DMS153 treated with DMSO at 0.1 percent for 48 hours (cell line): ENCODE results near the gene HSPB2.

Source experiments
- DNase-seq: peaks from one replicate; lab custom pipeline; 2025; ENCODE audit not compliant: unreplicated experiment; lab: John Stamatoyannopoulos, UW

The HSPB2 gene

DNA sequence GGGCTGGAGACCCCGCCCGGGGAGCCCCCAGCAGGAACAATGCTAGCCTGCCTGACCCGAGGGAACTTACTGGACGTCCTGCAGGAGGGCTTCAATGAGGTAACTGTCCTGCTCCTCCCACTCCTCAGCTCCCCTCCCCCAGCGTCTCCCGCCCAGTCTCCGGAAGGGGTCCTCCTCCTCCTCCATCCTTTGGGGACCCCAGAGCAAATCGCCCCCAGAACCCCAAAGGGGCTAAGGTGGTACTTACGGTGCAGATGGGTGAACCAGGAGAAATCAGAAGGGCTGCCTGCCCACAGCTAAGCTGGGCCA lies 24.9 kb downstream of the HSPB2 start:
- DNase-seq = no peak

DNA sequence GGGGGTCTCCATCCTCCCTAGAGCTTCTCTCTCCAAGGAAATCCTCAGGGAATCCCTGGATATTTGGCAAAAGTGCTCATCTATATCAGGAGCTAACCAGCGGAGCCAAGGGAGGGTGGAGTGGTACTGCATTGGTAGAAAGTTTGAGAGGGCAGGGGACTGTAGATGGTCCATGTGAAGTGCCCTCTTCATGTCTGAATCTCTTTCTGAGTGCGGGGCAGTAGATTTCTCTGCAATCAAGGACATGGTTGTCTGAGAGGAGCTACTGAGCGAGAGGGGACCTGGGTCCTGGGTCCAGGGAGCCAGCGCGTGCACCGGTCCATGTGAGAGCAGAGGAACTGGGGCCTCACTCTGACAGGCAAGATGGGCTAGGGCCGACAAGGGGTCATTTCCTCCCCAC lies 25.3 kb downstream of the HSPB2 start:
- no peak for DNase-seq

DNA sequence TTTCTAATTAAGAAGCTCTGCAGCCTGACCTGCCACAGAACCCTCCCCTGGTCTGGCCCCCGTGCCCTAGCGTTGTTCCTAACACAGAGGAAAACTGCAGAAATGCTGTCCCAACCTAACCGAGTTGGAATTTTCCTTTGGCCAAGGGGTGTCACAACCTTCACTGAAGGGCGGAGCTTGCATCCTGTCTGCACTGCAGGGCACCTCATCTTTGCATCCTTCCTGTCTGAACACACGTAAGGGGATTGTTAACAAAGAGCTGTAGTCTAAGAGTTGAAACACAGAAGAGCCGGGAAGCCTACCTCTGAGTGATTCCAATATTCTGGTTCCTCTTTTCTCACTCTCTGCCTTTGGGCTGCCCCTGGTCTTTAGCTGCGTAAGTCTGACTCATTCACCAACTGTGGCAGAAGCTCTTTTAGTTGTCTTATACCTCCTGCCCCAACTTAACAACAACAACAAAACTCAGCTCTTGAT lies 26.2 kb downstream of the HSPB2 start:
- no peak for DNase-seq

DNA sequence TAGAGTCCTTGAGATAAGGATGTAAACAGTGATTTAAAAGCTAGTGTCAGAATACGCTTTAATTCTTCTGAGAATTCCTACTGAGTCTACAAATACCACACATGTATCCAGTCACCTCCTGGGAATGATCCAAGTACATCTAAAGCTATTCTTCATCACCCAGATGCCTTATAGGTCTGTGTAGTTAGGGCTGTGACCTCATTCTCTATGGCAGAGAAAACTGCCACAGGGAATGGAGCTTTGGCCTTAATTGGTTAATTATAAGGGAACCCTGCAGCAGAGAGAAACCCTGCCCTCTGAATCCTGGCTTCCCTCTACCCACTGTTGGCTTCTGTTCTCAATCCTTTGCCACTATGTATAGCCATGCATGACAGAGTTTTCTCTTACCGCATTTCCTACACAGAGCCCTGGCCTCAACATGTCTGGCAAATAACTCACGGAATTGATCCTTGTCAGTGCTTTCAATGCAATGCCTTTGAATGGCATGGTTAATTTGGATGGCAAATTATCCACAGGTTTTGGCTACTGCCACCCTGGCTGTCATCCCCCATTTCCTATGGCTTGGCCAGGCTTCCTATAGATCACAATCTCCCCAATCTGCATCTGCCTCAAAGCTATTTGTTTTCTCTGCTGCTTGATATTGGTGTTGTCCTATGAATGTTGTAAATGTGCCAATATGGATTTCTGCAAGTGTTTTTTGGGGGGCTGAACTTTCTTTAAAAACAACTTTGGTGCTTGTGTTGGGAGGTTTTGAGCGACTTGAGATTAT lies 27.5 kb downstream of the HSPB2 start:
- no peak for DNase-seq

DNA sequence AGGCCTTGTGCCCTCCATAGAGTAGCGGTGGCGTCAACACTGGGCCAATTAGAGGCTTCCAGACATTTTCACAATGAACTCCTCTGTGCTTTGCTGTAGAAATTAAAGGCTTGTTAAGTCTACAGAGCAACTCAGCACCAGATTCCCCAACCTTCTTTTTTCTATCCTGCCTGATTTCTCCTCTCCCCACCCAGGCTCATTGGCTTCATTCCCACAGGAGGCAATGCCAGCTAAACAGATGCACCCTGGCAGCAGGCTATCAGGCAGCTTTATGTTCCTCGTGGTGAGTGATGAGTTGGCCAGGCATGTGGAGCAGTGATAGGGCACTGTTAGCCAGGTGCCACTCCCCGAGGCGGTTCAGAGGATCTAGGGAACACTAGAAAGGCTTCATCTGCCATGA lies 29.4 kb downstream of the HSPB2 start:
- no peak for DNase-seq

DNA sequence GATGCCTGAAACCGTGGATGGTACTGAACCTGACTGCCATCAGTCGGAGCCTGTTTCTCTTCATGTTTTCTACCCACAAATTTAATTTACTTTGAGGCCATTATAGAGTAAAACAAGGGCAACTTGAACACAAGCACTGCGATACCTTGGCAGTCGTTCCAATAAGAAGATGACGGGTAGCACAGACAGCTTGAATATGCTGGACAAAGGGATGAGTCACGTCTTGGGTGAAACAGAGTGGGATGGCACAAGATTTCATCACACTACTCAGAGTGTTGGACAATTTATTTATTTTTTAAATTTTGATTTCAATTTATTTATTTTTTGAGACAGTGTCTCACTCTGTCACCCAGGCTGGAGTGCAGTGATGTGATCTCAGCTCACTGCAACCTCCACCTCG lies 30.3 kb downstream of the HSPB2 start:
- DNase-seq = no peak

DNA sequence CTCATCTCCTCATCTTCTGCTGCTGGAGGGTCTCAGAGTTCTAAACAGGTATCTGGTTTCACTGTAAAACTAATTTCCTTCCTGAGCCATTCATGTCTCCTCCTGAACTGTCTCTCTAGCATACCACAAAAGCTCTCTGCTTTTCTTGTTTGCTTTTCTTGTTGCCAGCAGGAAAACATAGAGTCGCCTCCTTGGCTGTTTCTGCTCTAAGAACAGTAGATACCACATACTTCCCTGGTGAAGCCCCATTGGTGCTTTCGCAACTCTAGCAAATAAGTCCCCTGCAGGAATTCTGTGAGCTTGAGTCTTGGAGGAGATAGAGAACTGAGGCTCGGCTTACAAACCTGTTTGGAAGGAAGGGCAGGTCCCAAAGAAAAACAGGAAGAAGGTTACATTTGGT lies 31.6 kb downstream of the HSPB2 start:
- DNase-seq = no peak

DNA sequence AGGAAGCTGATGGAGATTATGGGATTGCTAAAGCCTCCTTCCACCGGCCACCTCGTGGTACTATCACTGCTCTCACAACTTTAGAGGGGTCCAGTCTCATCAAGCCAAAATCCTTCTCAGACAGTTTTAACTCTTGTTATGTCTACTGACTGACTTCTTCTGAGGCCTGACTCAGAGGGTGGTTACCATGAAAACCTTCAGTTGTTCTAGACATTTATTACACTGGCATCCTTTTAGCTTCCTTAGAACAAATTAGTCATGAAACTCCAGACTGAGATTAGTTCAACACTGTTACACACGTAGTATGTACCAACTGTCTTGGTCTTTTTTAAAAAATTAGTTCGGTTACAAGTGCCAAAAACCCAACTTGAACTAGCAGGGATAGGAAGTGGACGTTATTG lies 32.1 kb downstream of the HSPB2 start:
- DNase-seq = no peak

DNA sequence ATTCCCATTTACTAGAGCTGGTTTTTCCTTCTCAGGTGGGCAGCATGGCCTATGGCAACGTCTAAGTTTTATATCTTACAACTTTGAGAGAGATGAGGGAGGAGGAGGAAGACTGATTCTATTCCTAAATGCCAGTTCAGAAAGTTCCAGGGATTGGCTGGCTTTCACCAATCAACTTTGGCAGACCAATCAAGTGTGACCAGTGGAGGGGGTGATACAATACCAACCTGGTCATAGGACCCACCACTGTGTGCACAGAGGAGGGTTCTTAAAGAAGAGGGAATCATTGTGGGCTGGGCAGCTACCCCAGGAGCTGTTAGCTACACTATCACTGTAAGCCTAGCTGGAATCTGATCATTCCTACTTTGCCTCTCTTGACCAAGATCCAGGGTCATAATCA lies 32.7 kb downstream of the HSPB2 start:
- no peak for DNase-seq

DNA sequence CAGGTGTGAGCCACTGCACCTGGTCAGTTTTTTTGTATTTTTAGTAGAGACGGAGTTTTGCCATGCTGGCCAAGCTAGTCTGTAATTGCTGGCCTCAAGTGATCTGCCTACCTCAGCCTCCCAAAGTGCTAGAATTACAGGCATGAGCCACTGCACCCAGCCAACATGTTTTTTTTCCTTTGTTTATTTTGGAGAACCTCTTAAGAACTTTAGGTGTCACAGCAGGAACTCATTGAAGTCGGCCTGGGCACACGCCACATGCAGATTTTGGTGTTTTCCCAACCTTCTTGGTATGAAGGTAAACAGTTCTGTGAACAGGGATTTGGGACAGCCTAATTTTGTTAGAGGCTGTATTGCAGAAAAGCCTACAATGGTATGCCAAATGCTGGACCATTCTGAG lies 34.0 kb downstream of the HSPB2 start:
- DNase-seq = no peak

DNA sequence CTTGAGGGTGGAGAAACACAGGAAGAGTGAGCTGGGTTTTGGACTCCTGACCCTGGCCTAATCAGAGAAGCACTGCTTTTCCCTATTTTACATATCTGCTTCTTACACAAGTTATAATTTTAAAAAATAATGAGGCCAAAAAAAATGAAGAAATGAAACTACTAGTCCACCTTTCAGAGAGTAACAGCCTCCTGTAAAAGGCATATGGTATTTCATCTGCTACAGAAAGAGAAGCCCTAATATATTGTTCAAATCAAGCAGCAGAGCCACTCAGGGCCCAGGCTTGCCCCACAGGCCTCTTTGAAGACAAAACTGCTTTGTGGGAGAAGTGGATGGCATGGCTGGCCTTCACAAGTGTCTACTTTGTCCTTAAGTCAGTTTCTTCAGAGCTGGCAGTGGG lies 34.6 kb downstream of the HSPB2 start:
- DNase-seq = no peak

DNA sequence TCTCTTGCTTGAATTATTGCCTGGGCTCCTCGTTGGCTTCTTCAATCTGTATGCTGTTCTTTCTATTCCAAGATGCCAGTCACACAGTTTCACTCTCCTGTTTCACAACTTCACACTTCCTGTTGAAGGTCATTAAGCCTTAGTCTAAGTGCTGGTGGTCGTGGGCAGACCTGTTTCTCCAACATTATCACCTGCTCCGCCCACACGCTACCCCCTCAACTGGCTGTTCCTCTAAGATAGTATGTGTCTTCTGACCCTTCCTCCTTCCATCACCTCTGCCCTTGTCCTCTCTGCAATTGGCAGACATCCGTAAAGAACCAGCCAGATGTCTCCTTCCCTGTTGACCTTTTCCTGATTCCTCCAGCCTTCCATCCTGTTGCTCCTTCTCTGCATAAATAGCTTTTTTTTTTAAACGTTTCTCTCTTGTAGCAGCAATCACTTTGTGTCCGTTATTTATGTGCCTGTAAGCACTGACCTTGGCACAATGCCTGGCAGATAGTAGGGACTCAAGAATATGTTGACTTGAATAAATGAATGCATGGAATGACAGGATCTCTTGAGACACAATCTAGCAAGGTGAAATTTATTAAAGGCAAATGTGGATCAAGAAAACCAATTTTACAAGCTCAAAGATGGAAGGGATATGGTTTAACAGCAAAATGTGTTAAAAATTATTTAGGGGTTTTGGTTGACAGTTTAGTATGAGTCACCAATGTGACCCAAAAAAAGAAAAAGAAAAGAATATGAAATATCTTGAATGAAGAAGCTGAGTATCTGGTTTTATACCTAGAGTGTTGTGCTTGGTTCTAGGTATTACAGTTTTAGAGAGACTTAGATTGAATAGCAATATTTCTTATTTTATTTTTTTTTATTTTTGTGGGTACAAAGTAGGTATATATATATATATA lies 37.2 kb downstream of the HSPB2 start:
- DNase-seq = no peak

DNA sequence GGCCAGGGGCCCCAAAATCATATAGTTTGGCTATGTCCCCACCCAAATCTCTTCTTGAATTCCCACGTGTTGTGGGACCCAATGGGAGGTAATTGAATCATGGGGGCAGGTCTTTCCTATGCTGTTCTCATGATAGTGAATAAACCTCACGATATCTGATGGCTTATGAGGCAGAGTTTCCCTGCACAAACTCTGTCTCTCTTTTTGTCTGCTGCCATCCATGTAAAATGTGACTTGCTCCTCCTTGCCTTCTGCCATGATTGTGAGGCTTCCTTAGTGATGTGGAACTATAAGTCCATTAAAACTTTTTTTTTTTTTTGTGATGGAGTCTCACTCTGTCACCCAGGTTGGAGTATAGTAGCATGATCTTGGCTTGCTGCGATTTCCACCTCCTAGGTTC lies 39.0 kb downstream of the HSPB2 start:
- no peak for DNase-seq

DNA sequence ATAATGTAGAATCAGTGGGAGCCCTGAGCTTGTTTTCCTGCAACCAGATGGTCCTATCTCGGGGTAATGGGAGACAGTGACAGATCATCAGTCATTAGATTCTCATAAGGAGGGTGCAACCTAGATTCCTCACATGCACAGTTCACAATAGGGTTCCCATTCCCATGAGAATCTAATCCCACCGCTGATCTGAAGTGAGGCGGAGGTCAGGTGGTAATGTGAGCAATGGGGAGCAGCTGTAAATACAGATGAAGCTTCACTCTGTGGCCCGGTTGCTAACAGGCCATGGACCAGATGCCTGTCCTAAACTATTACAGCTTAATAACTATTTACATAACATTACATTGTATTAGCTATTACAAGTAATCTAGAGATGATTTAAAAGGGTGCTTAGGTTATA lies 41.6 kb downstream of the HSPB2 start:
- DNase-seq = no peak

DNA sequence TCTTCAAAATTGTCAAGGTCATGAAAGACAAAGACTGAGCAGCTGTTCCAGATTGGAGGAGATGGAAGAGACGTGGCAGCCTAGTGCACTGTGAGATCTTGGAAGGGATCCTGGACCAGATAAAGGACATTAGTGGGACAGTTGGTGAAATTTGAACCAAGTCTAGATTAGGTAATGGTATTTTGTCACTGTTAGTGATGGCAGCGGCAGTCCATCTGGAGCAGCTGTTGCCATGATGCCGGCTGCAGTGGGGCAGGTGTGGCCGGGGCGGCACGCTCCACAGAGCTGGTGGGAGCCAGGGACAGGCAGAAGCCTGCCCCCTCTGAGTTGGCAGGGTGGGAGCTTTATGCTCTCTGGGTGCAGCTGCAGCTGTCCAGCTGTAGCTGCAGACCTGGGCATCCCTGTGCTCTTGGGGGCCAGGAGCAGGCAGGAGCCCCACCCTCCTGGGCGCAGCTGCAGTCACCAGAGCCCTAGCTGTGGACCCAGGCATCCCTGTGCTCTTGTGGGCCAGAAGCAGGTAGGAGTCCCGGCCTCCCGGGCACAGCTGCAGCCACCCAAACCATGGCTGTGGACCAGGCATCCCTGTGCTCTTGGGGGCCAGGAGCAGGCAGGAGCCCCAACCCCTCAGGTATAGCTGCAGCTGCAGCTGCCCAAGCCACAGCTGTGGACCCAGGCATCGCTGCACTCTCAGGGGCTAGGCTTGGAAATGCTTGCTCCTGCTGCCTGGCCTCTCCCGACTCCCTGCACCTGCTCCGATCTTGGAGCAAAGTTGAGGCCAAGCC lies 45.3 kb downstream of the HSPB2 start:
- no peak for DNase-seq

DNA sequence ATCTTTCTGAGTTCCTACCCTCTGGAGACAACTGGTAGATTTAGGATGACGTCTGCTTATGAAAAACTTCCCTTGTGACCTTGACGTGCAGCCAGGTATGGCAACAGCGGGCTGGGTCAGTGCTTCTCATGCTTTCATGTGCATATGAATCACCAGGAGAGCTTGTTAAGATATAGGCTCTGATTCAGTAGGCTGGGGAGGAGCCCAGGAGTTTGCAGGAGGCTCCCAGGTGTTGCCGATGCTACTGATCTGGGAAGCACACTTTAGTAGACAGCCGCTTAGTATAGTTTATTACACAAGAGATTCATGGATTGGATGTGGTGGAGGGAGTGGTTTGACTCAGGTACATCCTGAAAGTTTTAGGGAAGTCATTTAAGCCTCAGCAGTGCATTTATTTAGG lies 48.4 kb downstream of the HSPB2 start:
- DNase-seq = no peak

DNA sequence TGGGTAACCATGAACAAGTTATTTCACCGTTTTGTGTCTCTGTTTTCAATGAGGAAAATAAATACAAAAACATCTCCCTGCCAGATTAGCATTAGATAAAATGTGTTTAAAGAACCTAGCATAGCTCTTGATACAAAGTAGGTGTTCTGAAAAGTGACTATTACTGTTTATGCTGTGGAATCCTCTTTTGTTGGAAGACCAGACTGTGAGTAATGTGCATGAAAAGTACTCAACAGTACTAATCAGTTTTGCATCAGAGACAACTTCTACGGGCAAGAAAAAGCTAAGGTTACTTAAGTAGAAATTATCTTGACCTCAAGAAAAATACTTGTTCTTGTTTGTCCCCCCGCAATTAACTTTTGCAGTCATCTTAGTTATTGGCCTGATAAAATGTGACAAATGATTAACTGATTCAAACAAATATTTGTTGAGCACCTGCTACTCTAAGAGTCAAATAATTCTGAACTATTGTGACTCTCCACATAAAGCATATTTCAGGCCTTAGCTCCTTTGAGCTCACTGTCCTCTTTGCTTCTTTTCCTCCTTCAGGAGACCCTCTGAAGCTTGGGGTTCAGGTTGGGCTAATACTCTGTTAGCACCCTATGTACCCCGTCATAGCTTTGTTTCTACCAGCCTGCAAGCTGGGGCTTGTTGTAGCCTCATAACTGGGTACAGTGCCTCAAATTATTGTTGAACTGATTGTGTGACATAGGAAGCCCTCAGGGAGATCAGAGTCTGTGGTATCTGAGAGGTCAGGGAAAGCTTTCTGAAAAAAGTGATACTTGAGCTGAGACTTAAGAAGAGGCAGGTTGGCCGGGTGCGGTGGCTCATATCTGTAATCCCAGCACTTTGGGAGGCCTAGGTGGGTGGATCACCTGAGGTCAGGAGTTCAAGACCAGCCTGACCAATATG lies 49.1 kb downstream of the HSPB2 start:
- no peak for DNase-seq
